HG02943 (cell line): Measurements from ENCODE around the gene MACO1.

Experiments
- ATAC-seq: cut with Tn5 transposase; IDR thresholded peaks from one replicate; pipeline ENCODE4 v1.9.1; 2021; ENCODE audit warnings: mild to moderate bottlenecking, low read depth, moderate library complexity; ENCODE audit not compliant: unreplicated experiment

MACO1 gene

GRCh38 chr1:25517476-25518394 lies 87.0 kb downstream of the MACO1 start:
- no peak for ATAC-seq

GRCh38 chr1:25519624-25520023 lies 88.9 kb downstream of the MACO1 start:
- no peak for ATAC-seq

GRCh38 chr1:25520446-25521061 lies 89.9 kb downstream of the MACO1 start:
- ATAC-seq: no peak

- no peak for ATAC-seq
Measured at GRCh38 chr1:25522031-25522655, 91.4 kb downstream of the MACO1 start.

GRCh38 chr1:25523542-25523941 lies 92.8 kb downstream of the MACO1 start:
- ATAC-seq: no peak

GRCh38 chr1:25524568-25525360 lies 94.1 kb downstream of the MACO1 start:
- ATAC-seq: no peak

- ATAC-seq: no peak
Measured at GRCh38 chr1:25525361-25525688, 94.6 kb downstream of the MACO1 start.

GRCh38 chr1:25526753-25527152 lies 96.1 kb downstream of the MACO1 start:
- no peak for ATAC-seq

- ATAC-seq: no peak
Measured at GRCh38 chr1:25527226-25527846, 96.6 kb downstream of the MACO1 start.

- no peak for ATAC-seq
Measured at GRCh38 chr1:25527946-25528595, 97.4 kb downstream of the MACO1 start.

GRCh38 chr1:25528881-25529517 lies 98.3 kb downstream of the MACO1 start:
- no peak for ATAC-seq

- no peak for ATAC-seq
Measured at GRCh38 chr1:25529518-25530185, 99.0 kb downstream of the MACO1 start.

- ATAC-seq: no peak
Measured at GRCh38 chr1:25530186-25531081, 99.7 kb downstream of the MACO1 start.

GRCh38 chr1:25531082-25531461 lies 100.4 kb downstream of the MACO1 start:
- no peak for ATAC-seq

GRCh38 chr1:25532970-25533369 lies 102.3 kb downstream of the MACO1 start:
- ATAC-seq: no peak

GRCh38 chr1:25533775-25534409 lies 103.2 kb downstream of the MACO1 start:
- no peak for ATAC-seq

- ATAC-seq: no peak
Measured at GRCh38 chr1:25534410-25534788, 103.7 kb downstream of the MACO1 start.
